IMR-90 (cell line): ENCODE results near the gene ROBO3. TPM values are rescaled to one million over a fixed set of nuclear protein-coding genes. Genes with fewer than 3 reads are reported as not detected.

Source experiments
- ATAC-seq: fragments of 200-7000 bp; cut with Tn5 transposase; 2 replicates; pipeline ENCODE4 v1.9.1; 2020; ENCODE audit warnings: low read depth, mild to moderate bottlenecking, moderate library complexity
- BruUV-seq: library from RNA; stranded (reverse); fragments of 400-500 nt; replicated peaks from 2 replicates; lab custom pipeline; 2021; lab: Mats Ljungman, UMichigan
- CTCF ChIA-PET: fragments of 300-600 bp; formaldehyde crosslinking; extraction: SDS; loops from one replicate; lab custom pipeline; 2021; ENCODE audit warnings: antibody characterized with exemption; lab: Yijun Ruan, JAX
- POLR2A ChIA-PET: fragments of 300-600 bp; sonication (Branson Sonifier 250); formaldehyde crosslinking; loops from one replicate; lab custom pipeline; 2022; ENCODE audit warnings: antibody characterized with exemption; ENCODE audit not compliant: unreplicated experiment; lab: Charles Lee
- DNase-seq: peaks from one replicate; pipeline ENCODE4 v3.0.0; 2013
- H2AFZ ChIP-seq: replicated peaks from 2 replicates; pipeline ENCODE3; 2013; ENCODE audit warnings: low read length, mild to moderate bottlenecking; ENCODE audit not compliant: poor library complexity
- H2AK5ac ChIP-seq: 2 replicates; pipeline ENCODE4 v1.6.1; 2013; ENCODE audit warnings: low read depth, low read length, inconsistent platforms
- H2AK9ac ChIP-seq: replicated peaks from 2 replicates; pipeline ENCODE3; 2013; ENCODE audit warnings: mild to moderate bottlenecking, low read depth, low read length, moderate library complexity; ENCODE audit not compliant: poor library complexity
- H2BK120ac ChIP-seq: 2 replicates; pipeline ENCODE4 v1.6.1; 2013; ENCODE audit warnings: low read depth, low read length, inconsistent platforms
- H2BK15ac ChIP-seq: 3 replicates; pipeline ENCODE4 v1.6.1; 2013; ENCODE audit warnings: low read depth, low read length, inconsistent platforms
- H2BK20ac ChIP-seq: 2 replicates; pipeline ENCODE4 v1.6.1; 2013; ENCODE audit warnings: low read depth, mild to moderate bottlenecking, inconsistent platforms, low read length, moderate library complexity
- H2BK5ac ChIP-seq: 2 replicates; pipeline ENCODE4 v1.6.1; 2013; ENCODE audit warnings: mild to moderate bottlenecking, low read depth, low read length, inconsistent platforms; ENCODE audit not compliant: poor library complexity, severe bottlenecking
- H3K14ac ChIP-seq: replicated peaks from 2 replicates; pipeline ENCODE4 v1.6.1; 2013; ENCODE audit warnings: low read depth, low read length, inconsistent platforms
- H3K18ac ChIP-seq: 2 replicates; pipeline ENCODE4 v1.6.1; 2013; ENCODE audit warnings: low read depth, low read length, control low read depth
- H3K23ac ChIP-seq: 2 replicates; pipeline ENCODE4 v1.6.1; 2013; ENCODE audit warnings: low read depth, low read length, inconsistent platforms
- H3K27ac ChIP-seq: 2 replicates; pipeline ENCODE4 v1.5.1; 2013; ENCODE audit warnings: mild to moderate bottlenecking, control low read depth, low read length; ENCODE audit not compliant: insufficient read depth
- H3K27me3 ChIP-seq: 2 replicates; pipeline ENCODE4 v1.6.1; 2013; ENCODE audit warnings: low read length; ENCODE audit not compliant: control insufficient read depth, insufficient read depth
- H3K36me3 ChIP-seq: 2 replicates; pipeline ENCODE4 v1.6.1; 2013; ENCODE audit warnings: low read length, mixed read lengths; ENCODE audit not compliant: control insufficient read depth, insufficient read depth
- H3K4ac ChIP-seq: 2 replicates; pipeline ENCODE4 v1.6.1; 2013; ENCODE audit warnings: low read depth, low read length, inconsistent platforms
- H3K4me1 ChIP-seq: 2 replicates; pipeline ENCODE4 v1.6.1; 2013; ENCODE audit warnings: low read length, mixed read lengths; ENCODE audit not compliant: control insufficient read depth, insufficient read depth
- H3K4me2 ChIP-seq: 2 replicates; pipeline ENCODE4 v1.6.1; 2013; ENCODE audit warnings: low read depth, mild to moderate bottlenecking, control low read depth, low read length, moderate library complexity
- H3K4me3 ChIP-seq: 2 replicates; pipeline ENCODE4 v1.5.1; 2013; ENCODE audit warnings: low read depth, mild to moderate bottlenecking, control low read depth, low read length, moderate library complexity; ENCODE audit not compliant: insufficient read depth
- H3K56ac ChIP-seq: 2 replicates; pipeline ENCODE4 v1.6.1; 2013; ENCODE audit warnings: low read length, inconsistent platforms; ENCODE audit not compliant: insufficient read depth; ENCODE audit errors: extremely low read depth
- H3K79me1 ChIP-seq, 2 experiments: 2 replicates each; pipeline ENCODE4 v1.6.1; 2013; ENCODE audit warnings: low read length in 2 of 2, inconsistent platforms in 1 of 2, low read depth in 1 of 2
- H3K9ac ChIP-seq: 2 replicates; pipeline ENCODE4 v1.6.1; 2013; ENCODE audit warnings: low read depth, low read length, control low read depth
- H3K9me1 ChIP-seq: 2 replicates; pipeline ENCODE4 v1.6.1; 2013; ENCODE audit warnings: low read length, inconsistent platforms; ENCODE audit not compliant: insufficient read depth
- H3K9me3 ChIP-seq: 2 replicates; pipeline ENCODE4 v1.6.1; 2013; ENCODE audit warnings: low read length; ENCODE audit not compliant: control insufficient read depth, insufficient read depth
- H4K20me1 ChIP-seq: 2 replicates; pipeline ENCODE4 v1.6.1; 2013; ENCODE audit warnings: low read length, inconsistent platforms; ENCODE audit not compliant: insufficient read depth
- H4K5ac ChIP-seq: 2 replicates; pipeline ENCODE4 v1.6.1; 2013; ENCODE audit warnings: mild to moderate bottlenecking, low read depth, low read length, control low read depth
- H4K8ac ChIP-seq, 2 experiments: 2 replicates each; pipeline ENCODE4 v1.6.1; 2013; ENCODE audit warnings: low read depth in 2 of 2, low read length in 2 of 2, control low read depth in 1 of 2, inconsistent platforms in 1 of 2
- H4K91ac ChIP-seq: 2 replicates; pipeline ENCODE4 v1.6.1; 2013; ENCODE audit warnings: low read depth, low read length, inconsistent platforms; ENCODE audit not compliant: insufficient read depth
- BHLHE40 ChIP-seq: fragments of 150-350 bp; IDR thresholded peaks from 2 replicates; pipeline ENCODE4 v1.6.1; 2016; ENCODE audit warnings: mild to moderate bottlenecking, low read depth, low read length
- ELK1 ChIP-seq: fragments of 150-350 bp; IDR thresholded peaks from 2 replicates; pipeline ENCODE4 v1.6.1; 2016; ENCODE audit warnings: low read depth, mild to moderate bottlenecking, low read length, moderate library complexity, borderline replicate concordance
- MAFK ChIP-seq: IDR thresholded peaks from 2 replicates; pipeline ENCODE4 v1.6.1; 2012; ENCODE audit warnings: low read depth, low read length, improper control_type of control experiment
- MAZ ChIP-seq: IDR thresholded peaks from 2 replicates; pipeline ENCODE4 v1.6.1; 2012; ENCODE audit warnings: low read depth, mild to moderate bottlenecking, low read length, improper control_type of control experiment, moderate library complexity, borderline replicate concordance
- MXI1 ChIP-seq: IDR thresholded peaks from 2 replicates; pipeline ENCODE4 v1.6.1; 2012; ENCODE audit warnings: low read depth, mild to moderate bottlenecking, low read length, moderate library complexity, borderline replicate concordance
- NFE2L2 ChIP-seq: fragments of 150-350 bp; IDR thresholded peaks from 2 replicates; pipeline ENCODE4 v1.6.1; 2016; ENCODE audit warnings: low read depth, mild to moderate bottlenecking, low read length
- POLR2A ChIP-seq: IDR thresholded peaks from 2 replicates; pipeline ENCODE4 v1.6.1; 2012; ENCODE audit warnings: mild to moderate bottlenecking, low read depth, low read length
- RAD21 ChIP-seq: IDR thresholded peaks from 2 replicates; pipeline ENCODE4 v1.6.1; 2012; ENCODE audit warnings: low read length, improper control_type of control experiment
- SMC3 ChIP-seq: fragments of 150-350 bp; IDR thresholded peaks from 2 replicates; pipeline ENCODE4 v1.6.1; 2016; ENCODE audit warnings: low read depth, mild to moderate bottlenecking, antibody characterized with exemption, low read length, moderate library complexity
- WGBS, 2 experiments: methylation state at CpG; one replicate each; pipeline versions ENCODE4 v1.1.5 to v1.1.7; 2013; ENCODE audit warnings: missing lambda C conversion rate in 2 of 2; ENCODE audit not compliant: insufficient read length in 1 of 2; ENCODE audit errors: extremely low coverage in 2 of 2; 5-methylcytosine and 5-hydroxymethylcytosine counted together
- dilution Hi-C: fragments of 300-500 bp; cut with HindIII; formaldehyde crosslinking; loops from one replicate; pipeline ENCODE4 v1.14.3; 2018; ENCODE audit warnings: low sequenced_read_pairs; ENCODE audit not compliant: unreplicated experiment
- in situ Hi-C: fragments of 300-500 bp; cut with MboI; formaldehyde crosslinking; loops from 3 replicates; pipeline ENCODE4 v1.14.3; 2019; ENCODE audit warnings: low sequenced_read_pairs, inconsistent platforms, mixed read lengths
- intact Hi-C: fragments of 100-400 bp; cut with micrococcal nuclease; formaldehyde crosslinking; loops from 2 replicates; pipeline ENCODE4 v1.10.0; 2022
- polyA plus RNA-seq, 3 experiments: library from polyadenylated mRNA; depleted of rRNA; stranded (reverse); fragments of >200 nt; gene quantifications; 2 replicates each; pipeline ENCODE4 v1.2.3, GENCODE V29; 2012; ENCODE audit warnings: low replicate concordance in 1 of 3
- total RNA-seq: library from RNA; depleted of rRNA; stranded (reverse); fragments of >200 nt; gene quantifications from 2 replicates; pipeline ENCODE4 v1.2.3, GENCODE V29; 2012

The ROBO3 gene
- total and polyA plus RNA-seq, 2 of the 4 experiments (the other 2 are of a cell fraction), result 12.0 to 54.1 TPM

- Histone ChIP-seq H3K36me3 (no peaks in the 10 kb centered on the region), H3K27ac (no peak overlapping the region), H3K27me3 (peaks cover 36% of the 10 kb centered on the region), H2BK15ac (no peak overlapping the region), H2AK9ac (no peak overlapping the region), H2BK20ac (no peak overlapping the region), H3K4me1 (peaks cover 3% of the 10 kb centered on the region), H3K9me3 (no peaks in the 10 kb centered on the region), H4K91ac (no peak overlapping the region), H2AFZ (no peak overlapping the region), H2AK5ac (no peak overlapping the region), H2BK5ac (no peak overlapping the region), H3K14ac (no peak overlapping the region), H3K56ac (no peak overlapping the region), H3K9ac (no peak overlapping the region), H3K18ac (no peak overlapping the region), H4K5ac (no peak overlapping the region), H3K9me1 (no peaks in the 10 kb centered on the region; the same call in 1 of the 2 replicates), H3K23ac (no peak overlapping the region), H3K79me1 (peaks cover 6 to 21% of the 10 kb centered on the region in 2 experiments; a peak in 3 of 4 replicates), H4K8ac (no peak overlapping the region), H3K4me2 (no peak overlapping the region), H3K4ac (no peak overlapping the region), H3K4me3 (no peak overlapping the region), H4K20me1 (no peaks in the 10 kb centered on the region), H2BK120ac (no peak overlapping the region)
- BruUV-seq, result no TSS peak
- intact Hi-C loops, result loop anchor here (5.0 to 10.0 kb wide), 2 partner anchors 268 to 530 kb away; no protein-coding TSS in a partner anchor
- ATAC-seq, result no peak
- in situ Hi-C loops, result loop anchor here (5.0 kb wide), 1 partner anchor 78 kb away; the partner anchor contains the start of gene CCDC15
- POLR2A ChIA-PET, result no interaction called here
- CTCF ChIA-PET, result no interaction called here
- 100% methylated on average over 3 of the region's 7 CpGs; no CpG with 5 or more reads in 1 of the 2 experiments for WGBS, 2 experiments
- TF ChIP-seq ELK1, result no peak
- no peak for TF ChIP-seq POLR2A
- no peak for TF ChIP-seq NFE2L2
- TF ChIP-seq RAD21, result no peak
- no peak for TF ChIP-seq BHLHE40
- no peak for TF ChIP-seq MAZ
- TF ChIP-seq MAFK, result no peak
- TF ChIP-seq MXI1, result no peak
- no peak for TF ChIP-seq SMC3
- dilution Hi-C loops, result no loop called here
- DNase-seq, result no peak
Observed at GRCh38 chr11:124874571-124875255, 9.5 kb downstream of the ROBO3 start.
